Endothelial cell (in vitro differentiated cells): Measurements from ENCODE around the gene RIN1. TPM values are rescaled to one million over a fixed set of nuclear protein-coding genes. Genes with fewer than 3 reads are reported as not detected.
A peak's percentile ranks its signal among the peaks of the same experiment; 100 is the strongest.

ENCODE experiments used
- DNase-seq: peaks from one replicate; pipeline ENCODE4 v3.0.0; 2021; ENCODE audit warnings: low spot score
- H3K27ac Mint-ChIP-seq: one replicate; pipeline ENCODE4 v1.8.0; 2021; ENCODE audit warnings: mixed read lengths, inconsistent platforms; ENCODE audit not compliant: unreplicated experiment
- H3K27me3 Mint-ChIP-seq: one replicate; pipeline ENCODE4 v1.8.0; 2021; ENCODE audit warnings: mild to moderate bottlenecking, moderate library complexity, mixed read lengths, inconsistent platforms; ENCODE audit not compliant: unreplicated experiment
- H3K36me3 Mint-ChIP-seq: one replicate; pipeline ENCODE4 v1.8.0; 2021; ENCODE audit warnings: mild to moderate bottlenecking, low read depth, mixed read lengths, inconsistent platforms; ENCODE audit not compliant: unreplicated experiment
- H3K4me1 Mint-ChIP-seq: one replicate; pipeline ENCODE4 v1.8.0; 2021; ENCODE audit warnings: mild to moderate bottlenecking, mixed read lengths, inconsistent platforms; ENCODE audit not compliant: unreplicated experiment
- H3K4me3 Mint-ChIP-seq: one replicate; pipeline ENCODE4 v1.8.0; 2021; ENCODE audit warnings: mild to moderate bottlenecking, mixed read lengths, inconsistent platforms; ENCODE audit not compliant: unreplicated experiment
- H3K9me3 Mint-ChIP-seq: one replicate; pipeline ENCODE4 v1.8.0; 2021; ENCODE audit warnings: mixed read lengths, inconsistent platforms; ENCODE audit not compliant: unreplicated experiment
- CTCF ChIP-seq: fragments of 200-600 bp; sonication (generic); IDR thresholded peaks from one replicate; pipeline ENCODE4 v1.5.0; 2021; ENCODE audit warnings: antibody characterized with exemption; ENCODE audit not compliant: unreplicated experiment
- total RNA-seq: library from RNA; stranded (reverse); fragmentation: NEBNext Ultra II Directional; extraction: Animal tissue kit (Norgen Biotek cat#: 25700); gene quantifications from one replicate; pipeline ENCODE4 v1.2.1, GENCODE V29; 2021; ENCODE audit not compliant: unreplicated experiment

Gene RIN1
- total RNA-seq, 1 donor from 2014 or later: 4.8 TPM

- Mint-ChIP-seq H3K4me1 (peaks cover 18% of the 10 kb centered on the region), H3K27ac (peak within 1 kb of the TSS; percentile 11), H3K27me3 (peaks cover 27% of the 10 kb centered on the region), H3K4me3 (peak within 1 kb of the TSS; percentile 94), H3K9me3 (no peaks in the 10 kb centered on the region), H3K36me3 (peaks cover 4% of the 10 kb centered on the region)
- no peak for TF ChIP-seq CTCF
- DNase-seq: no peak
Measured at GRCh38 chr11:66291706-66292542, 44.3 kb downstream of the RIN1 start, which contains the start of gene TMEM151A. Gene TMEM151A, plus strand, starts transcription at chr11:66291894. Its CDS starts 120 bp downstream, at chr11:66292014.

- Mint-ChIP-seq H3K36me3 (peaks cover 4% of the 10 kb centered on the region), H3K27me3 (peaks cover 28% of the 10 kb centered on the region), H3K9me3 (no peaks in the 10 kb centered on the region), H3K4me3 (peak overlapping the region; percentile 94), H3K27ac (no peak overlapping the region), H3K4me1 (peaks cover 18% of the 10 kb centered on the region)
- no peak for TF ChIP-seq CTCF
- no peak for DNase-seq
Measured at GRCh38 chr11:66291303-66291705, 44.9 kb downstream of the RIN1 start.

- Mint-ChIP-seq H3K9me3 (no peaks in the 10 kb centered on the region), H3K4me3 (peak overlapping the region; percentile 94), H3K27me3 (peaks cover 24% of the 10 kb centered on the region), H3K36me3 (peaks cover 4% of the 10 kb centered on the region), H3K4me1 (peaks cover 18% of the 10 kb centered on the region), H3K27ac (peak overlapping the region; percentile 36)
- TF ChIP-seq CTCF: no peak
- no peak for DNase-seq
Measured at GRCh38 chr11:66290330-66290621, 46.0 kb downstream of the RIN1 start.

GRCh38 chr11:66289548-66290329 is 46.5 kb downstream of the RIN1 start:
- H3K27ac Mint-ChIP-seq: peak overlapping the region; percentile 72
- peak; percentile 83 for DNase-seq
- no peaks in the 10 kb centered on the region for H3K9me3 Mint-ChIP-seq
- no peak for TF ChIP-seq CTCF
- H3K4me3 Mint-ChIP-seq: peak overlapping the region; percentile 94
- H3K4me1 Mint-ChIP-seq: peaks cover 18% of the 10 kb centered on the region
- peaks cover 4% of the 10 kb centered on the region for H3K36me3 Mint-ChIP-seq
- peaks cover 24% of the 10 kb centered on the region for H3K27me3 Mint-ChIP-seq
